H1 (cell line): ENCODE results near the gene DBH. TPM values are rescaled to one million over a fixed set of nuclear protein-coding genes. Genes with fewer than 3 reads are reported as not detected.

Experiments used
- EP300 ChIP-seq, 2 experiments: IDR thresholded peaks; 1 replicate in 1 of 2; 2 replicates in 1 of 2; pipeline ENCODE4 v1.6.1; 2011 to 2012; ENCODE audit warnings: low read depth in 2 of 2, low read length in 2 of 2, mild to moderate bottlenecking in 2 of 2, borderline replicate concordance in 1 of 2, inconsistent platforms in 1 of 2, moderate library complexity in 1 of 2
- HDAC6 ChIP-seq: IDR thresholded peaks from one replicate; pipeline ENCODE4 v1.7.1; 2012; ENCODE audit warnings: low read depth, mild to moderate bottlenecking, inconsistent platforms, low read length, moderate library complexity
- SUZ12 ChIP-seq: fragments of 200-600 bp; sonication (generic); IDR thresholded peaks from 2 replicates; pipeline ENCODE4 v1.6.1; 2012; ENCODE audit warnings: mild to moderate bottlenecking, inconsistent platforms, low read length, moderate library complexity, mixed read lengths
- TCF12 ChIP-seq: IDR thresholded peaks from 2 replicates; pipeline ENCODE4 v1.6.1; 2011; ENCODE audit warnings: low read depth, mild to moderate bottlenecking, low read length
- polyA plus RNA-seq, 7 experiments: library from polyadenylated mRNA; depleted of rRNA in 3 of 7; stranded (reverse) in 5 of 7; unstranded in 2 of 7; fragments of >200 nt in 5 of 7; fragments of 200-250 nt in 2 of 7; gene quantifications; 1 replicate in 5 of 7; 2 replicates in 1 of 7; 4 replicates in 1 of 7; pipeline versions ENCODE4 v1.2.1 to v1.2.3, GENCODE V29; 2011 to 2013; ENCODE audit warnings: missing spikeins in 2 of 7, mixed read lengths in 2 of 7
- total RNA-seq: library from RNA; stranded (reverse); fragmentation: NEBNext Ultra II Directional; extraction: Animal tissue kit (Norgen Biotek cat#: 25700); gene quantifications from 2 replicates; pipeline ENCODE4 v1.2.1, GENCODE V29; 2021
- TF ChIP-seq, protein P1 (sequence below): fragments of 300-600 bp; sonication (generic); IDR thresholded peaks from 2 replicates; pipeline ENCODE4 v1.7.1; 2012; ENCODE audit warnings: low read length, moderate library complexity, mild to moderate bottlenecking, inconsistent platforms; ENCODE audit not compliant: insufficient replicate concordance

Gene DBH
- total and polyA plus RNA-seq, 2 of the 8 experiments (the other 6 are each of a cell fraction or from before 2014, with no cell fraction given), result 0.18 TPM; not detected in 1

DNA sequence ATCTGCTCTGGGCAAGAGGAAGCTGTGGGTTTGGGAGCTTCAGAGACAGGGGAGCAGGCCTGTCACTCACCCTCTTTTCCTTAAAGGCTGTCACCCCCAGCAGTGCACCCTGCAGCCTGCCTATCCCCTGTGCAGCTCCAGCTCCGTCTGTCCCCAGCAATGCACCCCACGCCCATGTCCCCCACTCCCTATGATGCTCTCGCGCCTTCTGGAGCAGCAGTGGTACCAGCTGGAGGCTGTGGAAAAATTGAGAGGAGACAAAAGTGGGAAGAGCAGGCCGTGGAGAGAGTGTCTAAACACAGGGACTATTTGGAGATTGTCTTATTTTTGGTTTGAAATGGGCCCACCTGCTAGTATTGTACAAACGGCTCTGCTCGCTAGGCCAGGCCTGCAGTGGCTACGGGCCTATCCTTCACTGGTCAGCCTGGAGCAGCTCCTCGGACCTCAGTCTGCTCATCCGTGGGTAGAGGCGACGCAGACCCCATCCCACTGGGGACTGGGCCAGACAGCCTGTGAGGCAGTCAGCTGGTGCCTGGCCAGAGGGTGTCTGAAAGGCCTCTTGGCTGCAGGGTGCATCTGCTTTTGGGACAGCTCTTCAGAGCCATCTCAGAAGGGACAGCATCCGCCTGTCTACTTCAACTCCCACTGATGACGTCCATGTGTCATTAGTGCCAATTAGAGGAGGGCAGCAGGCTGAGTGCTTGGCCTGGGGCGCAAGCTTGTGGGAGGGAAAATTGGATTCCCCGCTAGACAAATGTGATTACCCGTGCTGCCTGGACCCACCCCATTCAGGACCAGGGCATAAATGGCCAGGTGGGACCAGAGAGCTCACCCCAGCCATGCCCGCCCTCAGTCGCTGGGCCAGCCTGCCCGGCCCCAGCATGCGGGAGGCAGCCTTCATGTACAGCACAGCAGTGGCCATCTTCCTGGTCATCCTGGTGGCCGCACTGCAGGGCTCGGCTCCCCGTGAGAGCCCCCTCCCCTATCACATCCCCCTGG lies at the start of gene DBH (continued):
- TF ChIP-seq, protein P1, sequence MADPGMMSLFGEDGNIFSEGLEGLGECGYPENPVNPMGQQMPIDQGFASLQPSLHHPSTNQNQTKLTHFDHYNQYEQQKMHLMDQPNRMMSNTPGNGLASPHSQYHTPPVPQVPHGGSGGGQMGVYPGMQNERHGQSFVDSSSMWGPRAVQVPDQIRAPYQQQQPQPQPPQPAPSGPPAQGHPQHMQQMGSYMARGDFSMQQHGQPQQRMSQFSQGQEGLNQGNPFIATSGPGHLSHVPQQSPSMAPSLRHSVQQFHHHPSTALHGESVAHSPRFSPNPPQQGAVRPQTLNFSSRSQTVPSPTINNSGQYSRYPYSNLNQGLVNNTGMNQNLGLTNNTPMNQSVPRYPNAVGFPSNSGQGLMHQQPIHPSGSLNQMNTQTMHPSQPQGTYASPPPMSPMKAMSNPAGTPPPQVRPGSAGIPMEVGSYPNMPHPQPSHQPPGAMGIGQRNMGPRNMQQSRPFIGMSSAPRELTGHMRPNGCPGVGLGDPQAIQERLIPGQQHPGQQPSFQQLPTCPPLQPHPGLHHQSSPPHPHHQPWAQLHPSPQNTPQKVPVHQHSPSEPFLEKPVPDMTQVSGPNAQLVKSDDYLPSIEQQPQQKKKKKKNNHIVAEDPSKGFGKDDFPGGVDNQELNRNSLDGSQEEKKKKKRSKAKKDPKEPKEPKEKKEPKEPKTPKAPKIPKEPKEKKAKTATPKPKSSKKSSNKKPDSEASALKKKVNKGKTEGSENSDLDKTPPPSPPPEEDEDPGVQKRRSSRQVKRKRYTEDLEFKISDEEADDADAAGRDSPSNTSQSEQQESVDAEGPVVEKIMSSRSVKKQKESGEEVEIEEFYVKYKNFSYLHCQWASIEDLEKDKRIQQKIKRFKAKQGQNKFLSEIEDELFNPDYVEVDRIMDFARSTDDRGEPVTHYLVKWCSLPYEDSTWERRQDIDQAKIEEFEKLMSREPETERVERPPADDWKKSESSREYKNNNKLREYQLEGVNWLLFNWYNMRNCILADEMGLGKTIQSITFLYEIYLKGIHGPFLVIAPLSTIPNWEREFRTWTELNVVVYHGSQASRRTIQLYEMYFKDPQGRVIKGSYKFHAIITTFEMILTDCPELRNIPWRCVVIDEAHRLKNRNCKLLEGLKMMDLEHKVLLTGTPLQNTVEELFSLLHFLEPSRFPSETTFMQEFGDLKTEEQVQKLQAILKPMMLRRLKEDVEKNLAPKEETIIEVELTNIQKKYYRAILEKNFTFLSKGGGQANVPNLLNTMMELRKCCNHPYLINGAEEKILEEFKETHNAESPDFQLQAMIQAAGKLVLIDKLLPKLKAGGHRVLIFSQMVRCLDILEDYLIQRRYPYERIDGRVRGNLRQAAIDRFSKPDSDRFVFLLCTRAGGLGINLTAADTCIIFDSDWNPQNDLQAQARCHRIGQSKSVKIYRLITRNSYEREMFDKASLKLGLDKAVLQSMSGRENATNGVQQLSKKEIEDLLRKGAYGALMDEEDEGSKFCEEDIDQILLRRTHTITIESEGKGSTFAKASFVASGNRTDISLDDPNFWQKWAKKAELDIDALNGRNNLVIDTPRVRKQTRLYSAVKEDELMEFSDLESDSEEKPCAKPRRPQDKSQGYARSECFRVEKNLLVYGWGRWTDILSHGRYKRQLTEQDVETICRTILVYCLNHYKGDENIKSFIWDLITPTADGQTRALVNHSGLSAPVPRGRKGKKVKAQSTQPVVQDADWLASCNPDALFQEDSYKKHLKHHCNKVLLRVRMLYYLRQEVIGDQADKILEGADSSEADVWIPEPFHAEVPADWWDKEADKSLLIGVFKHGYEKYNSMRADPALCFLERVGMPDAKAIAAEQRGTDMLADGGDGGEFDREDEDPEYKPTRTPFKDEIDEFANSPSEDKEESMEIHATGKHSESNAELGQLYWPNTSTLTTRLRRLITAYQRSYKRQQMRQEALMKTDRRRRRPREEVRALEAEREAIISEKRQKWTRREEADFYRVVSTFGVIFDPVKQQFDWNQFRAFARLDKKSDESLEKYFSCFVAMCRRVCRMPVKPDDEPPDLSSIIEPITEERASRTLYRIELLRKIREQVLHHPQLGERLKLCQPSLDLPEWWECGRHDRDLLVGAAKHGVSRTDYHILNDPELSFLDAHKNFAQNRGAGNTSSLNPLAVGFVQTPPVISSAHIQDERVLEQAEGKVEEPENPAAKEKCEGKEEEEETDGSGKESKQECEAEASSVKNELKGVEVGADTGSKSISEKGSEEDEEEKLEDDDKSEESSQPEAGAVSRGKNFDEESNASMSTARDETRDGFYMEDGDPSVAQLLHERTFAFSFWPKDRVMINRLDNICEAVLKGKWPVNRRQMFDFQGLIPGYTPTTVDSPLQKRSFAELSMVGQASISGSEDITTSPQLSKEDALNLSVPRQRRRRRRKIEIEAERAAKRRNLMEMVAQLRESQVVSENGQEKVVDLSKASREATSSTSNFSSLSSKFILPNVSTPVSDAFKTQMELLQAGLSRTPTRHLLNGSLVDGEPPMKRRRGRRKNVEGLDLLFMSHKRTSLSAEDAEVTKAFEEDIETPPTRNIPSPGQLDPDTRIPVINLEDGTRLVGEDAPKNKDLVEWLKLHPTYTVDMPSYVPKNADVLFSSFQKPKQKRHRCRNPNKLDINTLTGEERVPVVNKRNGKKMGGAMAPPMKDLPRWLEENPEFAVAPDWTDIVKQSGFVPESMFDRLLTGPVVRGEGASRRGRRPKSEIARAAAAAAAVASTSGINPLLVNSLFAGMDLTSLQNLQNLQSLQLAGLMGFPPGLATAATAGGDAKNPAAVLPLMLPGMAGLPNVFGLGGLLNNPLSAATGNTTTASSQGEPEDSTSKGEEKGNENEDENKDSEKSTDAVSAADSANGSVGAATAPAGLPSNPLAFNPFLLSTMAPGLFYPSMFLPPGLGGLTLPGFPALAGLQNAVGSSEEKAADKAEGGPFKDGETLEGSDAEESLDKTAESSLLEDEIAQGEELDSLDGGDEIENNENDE, result no peak
- TF ChIP-seq HDAC6 (no peak), SUZ12 (no peak), EP300 (IDR thresholded peaks at IDR 0.05; ENCODE audit: borderline replicate concordance in 1 of 2, low read depth in 2 of 2, low read length in 2 of 2) (no peak), TCF12 (no peak)
- TF ChIP-seq, all 59 proteins: peak for 0
